HG02840 (cell line): ENCODE results near the gene HPN.
"Not testable (repeated sequence)": the region's sequence is repeated elsewhere in the genome, so short reads cannot be mapped to it uniquely, and the experiment has no call there.

Experiments
- ATAC-seq: cut with Tn5 transposase; IDR thresholded peaks from one replicate; pipeline ENCODE4 v1.9.1; 2021; ENCODE audit warnings: mild to moderate bottlenecking, moderate library complexity, moderate number of reproducible peaks; ENCODE audit not compliant: unreplicated experiment, low FRiP score

The HPN gene

DNA sequence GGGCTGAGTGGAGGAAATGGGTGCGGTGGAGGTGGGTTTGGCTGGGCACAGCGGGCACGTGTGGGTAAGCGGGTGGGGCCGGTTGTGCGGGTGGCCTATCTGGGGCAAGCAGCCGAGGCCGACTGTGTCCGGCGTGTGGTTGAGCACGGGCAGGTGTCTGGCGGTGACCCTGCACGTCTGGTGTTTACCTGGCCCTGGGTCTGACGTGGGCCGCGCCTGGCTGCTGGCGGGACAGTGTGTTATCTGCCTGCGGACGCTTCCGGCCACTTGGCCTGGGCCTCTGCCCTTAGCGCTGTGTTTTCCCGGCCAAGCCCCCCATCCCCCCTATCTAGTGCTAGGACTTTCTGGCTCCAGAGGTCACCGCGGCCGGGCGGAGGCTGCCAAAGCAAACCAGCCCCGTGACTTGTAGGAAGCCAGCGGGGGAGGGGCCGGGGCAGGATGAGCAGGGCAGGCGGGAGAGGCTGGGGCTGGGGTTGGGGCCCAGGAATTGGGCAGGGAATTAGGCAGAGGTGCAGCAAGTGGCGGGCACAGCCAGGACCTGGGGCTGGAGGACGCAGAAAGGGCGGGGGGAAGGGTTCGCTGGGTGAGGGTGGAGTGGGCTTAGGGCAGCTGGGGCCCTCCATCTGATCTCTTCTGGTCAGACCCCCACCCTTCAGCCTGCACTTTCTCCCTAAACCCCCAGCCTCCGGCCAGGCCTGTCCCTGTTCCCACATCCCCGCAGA, 534 bp upstream of the HPN start:
- no peak for ATAC-seq

DNA sequence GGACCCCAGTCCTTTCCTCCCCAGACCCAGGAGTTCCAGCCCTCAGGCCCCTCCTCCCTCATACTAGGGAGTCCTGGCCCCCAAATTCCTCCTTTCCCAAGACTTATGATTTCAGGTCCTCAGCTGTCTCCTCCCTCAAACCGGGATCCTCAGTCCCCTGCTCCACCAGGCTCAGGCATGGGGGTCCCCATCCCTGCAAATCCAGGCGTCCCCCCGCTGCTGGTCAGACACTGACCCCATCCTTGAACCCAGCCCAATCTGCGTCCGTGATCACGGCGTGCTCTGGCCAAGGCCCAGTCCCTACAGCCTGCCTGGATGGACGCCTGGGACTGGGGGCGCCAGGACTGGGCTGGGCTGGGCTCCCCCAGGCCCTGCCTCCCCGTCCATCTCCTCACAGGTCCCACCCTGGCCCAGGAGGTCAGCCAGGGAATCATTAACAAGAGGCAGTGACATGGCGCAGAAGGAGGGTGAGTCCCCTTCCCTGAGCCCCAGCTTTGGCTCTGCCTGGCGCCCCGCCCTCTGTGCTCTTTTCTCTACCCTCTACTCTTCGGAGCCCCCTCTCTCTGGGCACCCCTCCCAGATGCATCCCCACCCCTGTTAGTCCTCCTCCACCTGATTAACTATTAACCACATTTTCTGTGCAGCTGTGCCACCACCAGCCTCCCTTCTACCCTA, 672 bp downstream of the HPN start:
- no peak for ATAC-seq

DNA sequence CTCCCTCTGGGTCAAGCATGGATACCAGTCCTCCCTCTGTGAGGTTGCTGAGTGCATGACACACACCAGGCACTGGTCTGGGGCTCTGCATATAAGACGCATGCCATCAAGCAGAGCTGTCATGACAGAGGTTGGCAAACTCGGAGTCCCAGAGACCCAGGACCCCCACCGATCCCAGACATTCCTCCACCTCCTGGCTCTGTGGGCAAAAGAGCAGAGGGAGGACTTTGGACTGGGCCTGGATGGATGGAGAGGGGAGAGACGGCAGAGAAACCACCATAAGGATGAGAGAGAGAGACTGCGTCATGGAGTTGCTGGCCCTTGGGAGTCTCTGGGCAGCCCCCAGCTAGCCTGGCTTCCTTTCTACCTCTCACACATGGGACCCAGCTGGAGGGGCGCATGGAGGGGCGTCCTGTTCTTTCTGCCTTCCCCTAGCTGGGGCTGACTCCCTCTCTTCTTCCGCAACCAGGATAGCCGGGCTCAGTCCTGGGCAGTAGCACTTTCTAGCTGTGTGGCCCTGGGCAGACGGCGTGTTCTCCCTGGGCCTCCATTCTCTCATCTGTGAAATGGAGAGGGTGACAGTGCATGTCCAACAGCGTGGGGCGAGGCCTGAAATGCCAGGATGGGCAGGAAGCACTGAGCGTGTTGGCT, 1.6 kb downstream of the HPN start:
- ATAC-seq: no peak

DNA sequence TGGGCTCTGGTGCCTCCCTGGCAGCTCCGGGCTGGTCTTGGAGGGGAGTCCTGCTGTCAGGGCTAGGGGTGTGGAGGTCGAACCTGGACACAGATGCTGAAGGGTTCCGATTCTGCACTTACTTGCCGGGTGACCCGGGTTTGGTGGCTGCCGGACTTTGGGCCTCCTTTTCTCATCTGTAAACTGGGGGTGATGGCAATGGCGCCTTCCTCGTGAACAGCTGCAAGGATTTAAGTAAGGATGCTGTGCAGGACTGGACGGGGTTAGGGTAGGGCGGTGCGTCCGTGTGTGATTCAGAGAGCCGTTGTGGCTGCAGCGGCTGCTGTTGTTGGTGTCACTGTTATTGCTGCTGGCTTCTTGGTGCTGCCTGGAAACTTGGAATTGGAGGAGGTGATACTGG, 2.4 kb downstream of the HPN start:
- ATAC-seq: no peak

DNA sequence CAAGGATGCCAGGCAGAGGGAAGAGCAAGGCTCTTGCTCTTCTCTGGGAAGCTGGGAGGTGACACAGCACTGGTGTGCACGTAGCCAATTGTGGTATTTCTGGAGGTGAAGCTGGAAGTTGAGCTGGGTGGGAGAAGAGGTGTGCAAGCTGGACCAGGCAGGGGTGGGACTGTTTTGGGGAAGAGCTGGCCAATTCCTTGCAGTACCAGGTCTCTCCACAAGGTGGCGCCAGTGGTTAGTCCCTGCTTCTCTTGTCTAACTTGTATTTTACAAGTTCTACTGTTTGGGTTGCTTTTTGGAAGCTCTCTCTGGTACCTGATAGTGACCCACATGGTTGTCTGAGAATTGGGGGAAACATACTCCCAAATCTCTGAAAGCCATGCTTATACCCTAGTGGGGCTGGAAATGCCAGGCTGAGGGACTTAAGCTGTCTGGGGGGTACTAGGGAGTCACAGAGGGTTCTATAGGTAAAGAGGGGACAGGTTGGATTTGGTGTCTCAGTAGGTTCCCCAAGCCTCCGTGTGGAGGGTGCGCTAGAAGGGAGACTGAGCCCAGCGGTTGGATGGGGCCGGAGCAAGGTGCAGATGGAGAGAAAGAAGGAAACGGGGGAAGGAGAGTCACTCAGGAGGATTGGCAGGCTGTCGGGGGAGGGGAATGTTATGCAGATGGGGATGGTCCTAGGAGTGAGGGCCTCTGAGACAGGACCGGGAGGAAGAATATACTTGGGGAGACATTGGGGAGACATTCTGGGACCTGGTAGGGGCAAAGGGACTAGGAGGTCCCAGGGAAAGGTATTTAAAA, 3.0 kb downstream of the HPN start:
- ATAC-seq: no peak

DNA sequence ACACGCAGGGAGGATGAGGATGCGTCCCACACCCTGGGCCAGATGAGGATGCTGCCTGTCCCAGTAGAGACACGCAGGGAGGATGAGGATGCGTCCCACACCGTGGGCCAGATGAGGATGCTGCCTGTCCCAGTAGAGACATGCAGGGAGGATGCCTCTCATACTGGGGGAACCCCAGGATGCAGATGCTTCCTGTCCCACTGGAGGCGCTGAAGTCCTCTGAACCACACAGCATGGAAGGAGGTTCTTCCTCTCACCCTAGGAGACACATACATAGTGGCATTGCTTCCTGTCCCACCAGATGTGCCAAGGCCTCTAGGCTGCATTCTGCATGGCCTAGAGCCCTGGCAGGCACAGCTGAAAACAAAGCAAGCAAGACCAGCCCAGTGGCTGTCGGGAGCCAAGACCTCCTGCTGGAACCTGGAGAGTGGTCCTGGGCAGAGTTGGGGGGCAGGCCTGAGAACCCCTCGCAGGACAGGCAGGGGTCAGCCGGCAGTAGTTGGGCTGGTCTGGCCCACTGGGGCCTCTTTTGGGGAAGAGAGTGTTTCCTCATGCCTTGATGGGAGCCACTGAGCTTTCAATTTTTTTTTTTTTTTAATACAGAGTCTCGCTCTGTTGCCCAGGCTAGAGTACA, 4.3 kb downstream of the HPN start:
- no peak for ATAC-seq

DNA sequence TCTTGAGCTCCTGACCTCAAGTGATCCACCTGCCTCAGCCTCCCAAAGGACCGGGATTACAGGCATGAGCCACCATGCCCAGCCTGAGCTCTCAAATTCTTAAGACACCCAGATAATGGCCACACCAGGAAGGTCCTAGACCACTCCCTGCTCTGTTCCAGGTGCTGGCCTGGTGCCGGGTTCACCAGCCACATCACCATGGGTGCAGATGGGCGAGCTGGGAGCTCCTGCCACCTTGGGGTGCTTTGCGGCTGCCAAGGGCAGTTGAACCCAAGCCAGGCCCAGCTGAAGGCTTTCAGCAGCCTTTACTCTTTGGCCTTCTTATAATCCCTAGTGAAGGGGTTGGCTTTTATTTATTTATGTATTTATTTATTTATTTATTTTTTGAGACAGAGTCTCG, 4.9 kb downstream of the HPN start:
- no peak for ATAC-seq

DNA sequence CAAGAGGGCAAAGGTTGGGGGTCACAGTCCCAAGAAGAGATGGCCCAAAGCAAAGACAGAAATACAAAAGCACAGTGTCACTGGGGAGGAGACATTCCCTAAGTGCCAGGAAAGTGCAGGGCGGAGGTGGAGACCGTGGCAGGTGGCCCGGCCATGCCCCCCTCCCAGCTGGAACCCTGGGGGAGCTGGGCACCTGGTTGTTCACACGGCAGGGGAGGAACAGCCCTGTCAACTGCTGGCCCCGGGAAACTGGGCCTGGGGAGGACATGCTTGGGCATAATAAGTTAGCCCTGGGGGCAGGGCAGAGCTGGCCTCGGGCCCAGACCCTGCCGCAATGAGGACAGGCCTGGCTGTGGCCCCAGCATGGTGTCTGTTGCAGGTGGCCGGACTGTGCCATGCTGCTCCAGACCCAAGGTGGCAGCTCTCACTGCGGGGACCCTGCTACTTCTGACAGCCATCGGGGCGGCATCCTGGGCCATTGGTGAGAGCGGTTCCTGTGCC, 7.4 kb downstream of the HPN start:
- ATAC-seq: no peak

DNA sequence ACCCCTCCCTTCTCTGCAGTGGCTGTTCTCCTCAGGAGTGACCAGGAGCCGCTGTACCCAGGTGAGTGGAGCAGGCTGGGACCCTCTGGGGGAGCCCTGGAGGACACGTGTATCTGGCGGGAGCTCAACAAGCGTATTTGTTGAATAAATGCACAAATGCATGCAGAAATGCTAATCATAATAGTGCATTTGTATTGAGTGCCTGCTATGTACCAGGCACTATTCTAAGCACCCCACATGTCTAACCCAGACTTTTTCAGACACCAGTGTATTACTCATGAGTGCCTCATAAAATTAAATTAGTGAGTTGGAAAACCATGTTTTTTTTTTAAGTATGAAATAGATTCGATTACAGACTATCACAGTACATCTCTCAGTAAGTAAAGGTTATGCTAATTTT, 7.9 kb downstream of the HPN start:
- no peak for ATAC-seq

DNA sequence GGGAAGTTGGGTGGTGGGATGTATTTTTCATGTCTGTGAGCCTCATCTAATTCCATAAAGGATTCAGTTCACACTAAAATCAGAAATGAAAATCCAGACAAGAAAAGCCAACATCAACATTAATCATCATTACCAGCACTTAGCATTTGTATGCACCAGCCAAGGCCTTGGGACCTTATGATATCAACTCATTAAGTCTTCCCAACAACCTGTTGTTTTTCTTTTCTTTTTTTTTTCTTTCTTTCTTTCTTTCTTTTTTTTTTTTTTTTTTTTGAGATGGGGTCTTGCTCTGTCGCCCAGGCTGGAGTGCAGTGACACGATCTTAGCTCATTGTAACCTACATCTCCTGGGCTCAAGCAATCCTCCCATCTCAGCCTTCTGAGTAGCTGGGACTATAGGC, 9.1 kb downstream of the HPN start:
- not testable (repeated sequence) for ATAC-seq

DNA sequence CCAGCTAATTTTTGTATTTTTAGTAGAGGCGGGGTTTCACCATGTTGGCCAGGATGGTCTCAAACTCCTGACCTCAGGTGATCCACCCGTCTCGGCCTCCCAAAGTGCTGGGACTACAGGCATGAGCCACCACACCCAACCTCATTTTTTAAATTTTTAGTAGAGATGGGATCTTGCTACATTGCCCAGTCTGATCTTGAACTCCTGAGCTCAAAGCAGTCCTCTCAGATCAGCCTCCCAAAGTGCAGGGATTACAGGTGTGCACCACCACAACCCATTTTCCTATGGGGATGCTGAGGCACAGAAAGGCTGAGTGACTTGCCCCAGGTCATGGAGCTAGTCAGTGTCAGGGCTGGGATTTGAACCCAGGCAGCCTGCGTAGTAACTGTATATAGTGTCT, 9.7 kb downstream of the HPN start:
- not testable (repeated sequence) for ATAC-seq

DNA sequence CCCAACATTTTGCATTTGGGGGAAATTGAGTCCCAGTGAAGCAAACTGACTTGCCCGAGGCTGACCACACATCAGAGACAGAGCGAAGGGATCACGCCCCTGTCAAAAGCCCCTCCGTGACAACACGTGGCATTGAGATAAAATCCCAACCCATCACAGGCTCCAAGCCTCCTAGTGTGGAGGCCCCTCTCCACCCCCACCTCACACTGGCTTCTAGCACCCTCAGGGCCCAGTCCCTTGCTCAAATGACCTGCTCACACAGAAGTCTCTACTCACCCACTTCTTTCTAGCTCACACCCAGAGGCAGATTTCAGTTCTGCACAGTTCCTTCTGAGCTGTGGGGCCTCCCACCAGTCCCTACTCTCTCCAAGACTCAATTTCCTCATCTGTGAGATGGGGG, 10.3 kb downstream of the HPN start:
- no peak for ATAC-seq

DNA sequence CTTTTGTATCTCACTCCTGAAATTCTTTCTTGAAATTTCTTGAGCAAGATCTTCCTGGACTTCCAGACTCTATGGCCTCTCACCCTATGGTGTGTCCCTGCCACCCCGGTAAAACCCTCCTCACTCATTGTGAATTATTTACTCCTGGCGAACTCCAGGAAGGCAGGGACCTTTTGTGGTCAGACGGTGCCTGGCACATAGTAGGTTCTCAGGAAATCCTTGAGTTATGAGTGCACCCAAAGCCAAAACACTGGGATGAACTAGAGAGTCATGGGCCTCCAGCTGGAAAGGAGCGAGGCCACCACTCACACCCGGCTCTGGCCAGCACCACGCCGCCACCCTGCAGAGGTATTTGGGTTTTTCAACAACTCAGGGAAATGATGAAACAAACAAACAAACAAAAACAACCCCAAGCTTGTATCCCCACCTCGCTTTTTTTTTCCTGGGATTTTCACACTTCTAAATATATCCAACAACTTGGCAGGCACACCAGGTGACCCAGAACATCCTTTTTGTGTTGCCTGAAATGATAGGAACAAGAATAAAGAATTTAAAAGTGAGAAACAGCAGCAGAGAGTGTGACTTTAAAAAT, 11.2 kb downstream of the HPN start:
- ATAC-seq: no peak

DNA sequence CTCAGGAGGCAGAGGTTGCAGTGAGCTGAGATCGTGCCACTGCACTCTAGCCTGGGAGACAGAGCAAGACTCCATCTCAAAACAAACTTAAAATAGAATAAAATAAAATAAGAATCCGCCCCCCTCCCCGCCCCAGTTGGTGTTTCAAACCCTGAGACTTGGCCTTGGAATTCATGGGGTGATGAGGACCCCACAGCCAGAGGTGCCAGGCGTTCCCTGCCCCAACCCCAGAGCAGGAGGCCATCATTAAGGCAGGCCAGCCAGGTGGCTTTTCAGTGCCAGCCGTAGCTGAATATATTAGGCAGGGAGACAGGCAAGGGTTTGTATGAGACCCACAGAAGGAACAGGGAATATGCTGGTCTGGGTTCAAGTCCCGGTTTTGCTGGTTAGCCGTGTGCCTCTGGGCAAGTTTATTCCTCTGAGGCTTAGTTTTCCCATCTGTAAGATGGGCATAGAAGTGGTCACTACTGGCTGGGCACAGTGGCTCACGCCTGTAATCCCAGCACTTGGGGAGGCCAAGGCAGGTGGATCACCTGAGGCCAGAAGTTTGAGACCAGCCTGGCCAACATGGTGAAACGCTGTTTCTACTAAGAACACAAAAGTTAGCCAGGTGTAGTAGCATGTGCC, 12.3 kb downstream of the HPN start:
- ATAC-seq: no peak

DNA sequence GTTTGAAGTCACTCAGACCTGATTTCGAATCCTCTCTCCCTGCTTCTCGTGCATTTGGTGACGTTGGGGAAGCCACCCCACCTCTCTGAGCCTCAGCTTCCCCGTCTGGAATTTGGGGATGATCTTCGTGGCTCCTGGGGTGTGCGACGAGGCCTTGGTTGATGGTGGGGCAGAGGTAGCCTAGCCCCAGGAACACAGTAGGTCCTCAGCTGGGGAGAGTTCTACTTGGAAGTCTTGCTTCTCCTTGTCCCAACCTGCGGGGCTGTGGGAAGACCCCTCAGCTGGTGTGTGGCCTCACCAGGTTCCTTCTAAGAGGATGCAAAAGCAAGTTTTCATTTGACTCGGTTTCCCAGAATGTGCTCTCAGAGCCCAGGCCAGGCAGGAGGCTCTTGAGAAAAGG, 13.1 kb downstream of the HPN start:
- ATAC-seq: no peak

DNA sequence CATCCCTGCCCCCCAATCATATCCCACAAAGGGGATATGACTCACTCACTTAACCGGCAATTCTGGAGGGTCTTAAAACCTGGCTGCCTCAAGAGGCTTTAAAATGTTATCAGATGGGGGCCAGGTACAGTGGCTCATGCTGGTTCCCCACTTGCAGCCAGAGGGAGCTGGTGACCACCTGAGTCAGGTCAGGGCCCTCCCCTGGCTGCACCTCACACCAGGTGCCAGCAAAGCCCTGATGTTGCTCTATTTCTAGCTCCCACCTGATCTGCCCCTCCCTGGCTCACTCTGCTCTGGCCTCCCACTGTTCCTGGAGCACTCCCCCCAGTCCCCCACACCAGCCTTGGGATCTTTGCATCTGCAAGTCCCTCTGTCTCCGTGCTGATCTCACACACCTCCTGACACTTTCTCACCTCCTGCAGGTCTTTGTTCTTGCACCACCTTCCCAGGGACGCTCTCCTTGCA, 14.2 kb downstream of the HPN start:
- ATAC-seq: no peak

DNA sequence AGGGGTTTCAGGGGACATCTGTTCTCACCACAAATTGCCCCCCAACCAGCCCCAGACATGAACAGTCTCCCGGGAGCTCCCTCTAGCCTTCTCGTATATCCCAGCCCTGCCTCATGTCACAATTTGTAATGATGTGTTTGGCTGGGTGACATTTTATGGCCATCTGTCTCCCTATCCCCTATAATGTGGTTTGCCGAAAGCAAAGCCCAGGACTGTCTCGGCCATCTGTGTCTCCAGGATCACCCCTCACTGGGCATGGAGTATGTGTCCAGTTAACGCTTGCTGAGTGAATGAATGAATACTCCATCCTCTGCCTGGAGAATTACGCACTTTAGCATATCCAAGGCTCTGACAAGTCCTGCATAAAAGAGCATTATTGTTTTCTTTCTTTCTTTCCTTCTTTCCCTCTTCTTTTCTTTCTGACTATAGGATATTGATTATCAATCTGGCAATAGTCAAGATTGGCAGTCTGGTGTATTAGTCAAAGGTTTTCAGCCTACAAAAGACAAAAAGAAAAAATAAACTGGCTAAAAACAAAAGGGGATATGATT, 15.1 kb downstream of the HPN start:
- no peak for ATAC-seq

DNA sequence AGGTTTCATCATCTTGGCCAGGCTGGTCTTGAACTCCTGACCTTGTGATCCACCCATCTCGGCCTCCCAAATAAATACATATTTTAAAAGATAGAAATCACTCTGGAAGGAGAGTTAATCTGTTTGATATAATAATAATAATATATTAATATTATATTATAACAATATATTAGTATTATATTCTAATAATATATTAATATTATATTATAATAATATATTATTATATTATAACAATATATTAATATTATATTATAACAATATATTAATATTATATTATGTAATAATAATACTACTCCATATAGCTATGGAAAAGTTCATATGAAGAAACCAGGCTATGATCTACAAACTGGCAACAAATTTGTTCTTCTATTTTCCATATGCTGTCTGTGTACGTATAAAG, 16.8 kb downstream of the HPN start:
- no peak for ATAC-seq
